Measurements from ENCODE around the gene ZNF410.
"Not testable (repeated sequence)": the region's sequence is repeated elsewhere in the genome, so short reads cannot be mapped to it uniquely, and the experiment has no call there.

GRCh38 chr14:73894180-73894687, 7.6 kb downstream of the ZNF410 start:
- not testable (repeated sequence) for TF ChIP-seq CTCF (conservative IDR thresholded peaks at IDR 0.05; ENCODE audit: low read depth, low read length); EZH2 (IDR thresholded peaks at IDR 0.05; ENCODE audit: low read length, unreplicated experiment)

All from PC-3 (cell line).